Stimulated activated CD8-positive, alpha-beta memory T cell treated with anti-CD3 and anti-CD28 coated beads, Interleukin-7, amount 100 ng/mL, for 1 hour (primary cell): ENCODE measurements around the gene ZSWIM8.
"Not testable (repeated sequence)": the region's sequence is repeated elsewhere in the genome, so short reads cannot be mapped to it uniquely, and the experiment has no call there.

Source experiments
- DNase-seq, 2 donors: peaks; one replicate each; pipeline ENCODE4 v3.0.0-alpha.2; 2020; ENCODE audit warnings: low read depth in 2 of 2

Gene ZSWIM8

DNA sequence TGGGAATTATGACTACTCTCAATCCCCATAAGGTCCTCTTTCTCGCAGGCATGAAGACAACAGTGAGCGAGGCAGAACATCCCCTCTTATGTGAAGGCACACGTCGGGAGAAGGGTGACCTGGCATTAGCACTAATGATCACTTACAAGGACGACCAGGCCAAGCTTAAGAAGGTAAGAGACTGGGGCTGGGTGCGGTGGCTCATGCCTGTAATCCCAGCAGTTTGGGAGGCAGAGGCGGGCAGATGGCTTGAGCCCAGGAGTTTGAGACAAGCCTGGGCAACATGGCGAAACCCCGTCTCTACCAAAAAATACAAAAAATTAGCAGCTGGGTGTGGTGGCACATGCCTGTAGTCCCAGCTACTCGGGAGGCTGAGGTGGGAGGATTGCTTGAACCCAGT is 10.1 kb downstream of the ZSWIM8 start:
- DNase-seq, result not testable (repeated sequence)

DNA sequence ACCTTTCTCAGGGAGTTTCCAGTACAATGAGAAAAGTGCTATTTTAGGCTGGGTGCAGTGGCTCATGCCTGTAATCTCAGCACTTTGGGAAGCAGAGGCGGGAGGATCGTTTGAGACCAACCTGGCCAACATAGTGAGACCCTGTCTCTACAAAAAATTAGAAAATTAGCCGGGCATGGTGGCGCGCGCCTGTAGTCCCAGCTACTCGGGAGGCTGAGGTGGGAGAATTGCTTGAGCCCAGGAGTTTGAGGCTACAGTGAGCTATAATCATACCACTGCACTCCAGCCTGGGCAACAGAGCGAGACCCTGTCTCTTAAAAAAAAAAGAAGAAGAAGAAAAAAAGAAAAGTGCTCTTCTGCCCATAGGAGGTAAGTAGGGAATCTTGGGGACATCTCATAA is 10.6 kb downstream of the ZSWIM8 start:
- DNase-seq, result not testable (repeated sequence)

DNA sequence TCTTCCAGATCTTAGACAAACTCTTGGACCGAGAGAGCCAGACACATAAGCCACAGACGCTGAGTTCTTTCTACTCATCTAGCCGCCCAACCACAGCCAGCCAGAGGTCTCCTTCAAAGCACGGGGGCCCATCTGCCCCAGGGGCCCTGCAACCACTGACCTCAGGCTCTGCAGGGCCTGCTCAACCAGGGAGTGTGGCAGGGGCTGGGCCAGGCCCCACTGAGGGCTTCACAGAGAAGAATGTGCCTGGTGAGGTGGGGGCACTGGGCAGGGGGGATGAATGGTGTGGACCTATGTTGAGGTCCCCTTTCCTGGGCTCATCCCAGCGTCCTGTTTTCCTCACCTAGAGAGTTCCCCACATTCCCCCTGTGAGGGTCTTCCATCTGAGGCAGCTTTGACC is 11.4 kb downstream of the ZSWIM8 start:
- DNase-seq, result no peak

DNA sequence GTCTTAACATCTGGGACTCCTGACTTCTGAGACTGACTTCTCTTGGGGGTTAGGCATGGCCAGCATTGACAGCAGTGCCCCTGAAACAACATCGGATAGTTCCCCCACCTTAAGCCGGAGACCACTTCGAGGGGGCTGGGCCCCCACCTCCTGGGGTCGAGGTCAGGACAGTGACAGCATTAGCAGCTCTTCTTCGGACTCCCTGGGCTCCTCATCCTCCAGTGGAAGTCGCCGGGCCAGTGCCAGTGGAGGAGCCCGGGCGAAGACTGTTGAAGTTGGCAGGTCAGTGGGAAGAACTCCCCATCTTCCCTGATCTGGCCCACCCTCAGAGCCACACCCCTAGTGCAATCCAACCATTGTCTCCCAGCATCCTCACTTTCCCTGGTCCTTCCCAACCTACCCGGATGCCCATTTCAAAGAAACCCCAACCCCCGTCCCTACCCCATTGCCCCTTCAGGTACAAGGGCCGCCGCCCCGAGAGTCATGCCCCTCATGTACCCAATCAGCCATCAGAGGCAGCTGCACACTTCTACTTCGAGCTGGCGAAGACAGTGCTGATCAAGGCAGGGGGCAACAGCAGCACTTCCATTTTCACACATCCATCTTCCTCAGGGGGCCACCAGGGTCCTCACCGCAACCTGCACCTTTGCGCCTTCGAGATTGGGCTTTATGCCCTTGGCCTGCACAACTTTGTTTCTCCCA is 12.1 kb downstream of the ZSWIM8 start:
- no peak for DNase-seq

DNA sequence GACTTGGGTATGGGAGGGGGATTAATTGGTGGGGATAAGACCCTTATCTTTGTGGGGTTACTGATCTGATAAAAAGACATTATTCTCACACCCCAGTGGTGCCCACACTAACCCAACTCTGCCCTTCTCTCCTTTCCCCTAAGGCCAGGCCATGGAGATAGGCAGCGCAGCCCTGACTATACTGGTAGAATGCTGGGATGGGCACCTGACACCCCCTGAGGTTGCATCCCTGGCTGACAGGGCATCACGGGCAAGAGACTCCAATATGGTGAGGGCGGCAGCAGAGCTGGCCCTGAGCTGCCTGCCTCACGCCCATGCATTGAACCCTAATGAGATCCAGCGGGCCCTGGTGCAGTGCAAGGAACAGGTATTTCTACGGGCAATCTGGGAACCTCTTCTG is 12.7 kb downstream of the ZSWIM8 start:
- DNase-seq, result no peak

DNA sequence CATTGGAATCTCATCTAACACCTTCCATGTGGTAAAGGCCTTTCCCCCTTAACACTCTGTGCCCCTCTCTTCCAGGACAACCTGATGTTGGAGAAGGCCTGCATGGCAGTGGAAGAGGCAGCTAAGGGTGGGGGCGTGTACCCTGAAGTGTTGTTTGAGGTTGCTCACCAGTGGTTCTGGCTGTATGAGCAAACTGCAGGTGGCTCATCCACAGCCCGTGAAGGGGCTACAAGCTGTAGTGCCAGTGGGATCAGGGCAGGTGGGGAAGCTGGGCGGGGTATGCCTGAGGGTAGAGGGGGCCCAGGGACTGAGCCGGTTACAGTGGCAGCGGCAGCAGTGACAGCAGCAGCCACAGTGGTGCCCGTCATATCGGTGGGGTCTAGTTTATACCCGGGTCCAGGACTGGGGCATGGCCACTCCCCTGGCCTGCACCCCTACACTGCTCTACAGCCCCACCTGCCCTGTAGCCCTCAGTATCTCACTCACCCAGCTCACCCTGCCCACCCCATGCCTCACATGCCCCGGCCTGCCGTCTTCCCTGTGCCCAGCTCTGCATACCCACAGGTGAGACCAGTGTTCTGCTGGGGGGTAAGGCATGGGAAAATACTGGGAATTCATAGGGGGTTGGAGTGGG is 13.6 kb downstream of the ZSWIM8 start:
- DNase-seq, result no peak

DNA sequence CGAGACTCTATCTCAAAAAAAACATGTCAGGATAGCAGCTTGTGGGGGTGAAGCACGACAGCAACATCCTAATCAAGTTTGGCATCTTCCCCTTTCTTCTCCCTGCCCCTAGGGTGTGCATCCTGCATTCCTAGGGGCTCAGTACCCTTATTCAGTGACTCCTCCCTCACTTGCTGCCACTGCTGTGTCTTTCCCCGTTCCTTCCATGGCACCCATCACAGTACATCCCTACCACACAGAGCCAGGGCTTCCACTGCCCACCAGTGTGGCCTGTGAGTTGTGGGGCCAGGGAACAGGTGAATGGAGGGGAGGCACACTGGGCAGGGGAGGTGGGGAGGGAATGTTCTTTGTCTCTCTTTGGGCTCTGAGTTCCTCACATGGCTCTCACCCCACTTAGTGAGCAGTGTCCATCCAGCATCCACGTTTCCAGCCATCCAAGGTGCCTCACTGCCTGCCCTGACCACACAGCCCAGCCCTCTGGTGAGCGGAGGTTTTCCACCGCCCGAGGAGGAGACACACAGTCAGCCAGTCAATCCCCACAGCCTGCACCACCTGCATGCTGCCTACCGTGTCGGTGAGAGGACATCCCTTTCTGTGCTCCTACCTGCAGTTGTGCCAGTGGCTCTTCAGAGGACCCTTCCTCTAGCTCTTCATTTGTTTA is 14.6 kb downstream of the ZSWIM8 start:
- DNase-seq, result no peak

DNA sequence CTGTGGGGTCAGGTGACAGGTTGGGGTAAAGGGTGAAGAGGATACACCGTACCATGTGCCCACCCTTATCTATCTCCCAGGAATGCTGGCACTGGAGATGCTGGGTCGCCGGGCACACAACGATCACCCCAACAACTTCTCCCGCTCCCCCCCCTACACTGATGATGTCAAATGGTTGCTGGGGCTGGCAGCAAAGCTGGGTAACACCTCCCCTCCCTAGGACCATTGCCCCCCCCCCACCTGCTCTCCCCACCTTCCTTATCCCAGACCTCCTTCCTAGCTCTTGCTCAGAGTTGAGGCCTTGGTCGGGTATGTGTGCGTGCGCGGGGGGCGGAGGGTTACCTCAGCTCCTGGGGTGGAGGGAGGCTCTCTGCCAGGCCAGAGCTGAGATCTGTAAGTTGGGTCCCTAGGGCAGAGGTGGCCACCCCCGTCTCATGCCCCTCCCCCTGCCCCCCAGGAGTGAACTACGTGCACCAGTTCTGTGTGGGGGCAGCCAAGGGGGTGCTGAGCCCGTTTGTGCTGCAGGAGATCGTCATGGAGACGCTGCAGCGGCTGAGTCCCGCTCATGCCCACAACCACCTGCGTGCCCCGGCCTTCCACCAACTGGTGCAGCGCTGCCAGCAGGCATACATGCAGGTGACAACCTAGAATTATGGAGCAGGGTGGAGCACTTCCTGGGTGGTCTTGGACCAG is 15.3 kb downstream of the ZSWIM8 start:
- DNase-seq, result no peak

DNA sequence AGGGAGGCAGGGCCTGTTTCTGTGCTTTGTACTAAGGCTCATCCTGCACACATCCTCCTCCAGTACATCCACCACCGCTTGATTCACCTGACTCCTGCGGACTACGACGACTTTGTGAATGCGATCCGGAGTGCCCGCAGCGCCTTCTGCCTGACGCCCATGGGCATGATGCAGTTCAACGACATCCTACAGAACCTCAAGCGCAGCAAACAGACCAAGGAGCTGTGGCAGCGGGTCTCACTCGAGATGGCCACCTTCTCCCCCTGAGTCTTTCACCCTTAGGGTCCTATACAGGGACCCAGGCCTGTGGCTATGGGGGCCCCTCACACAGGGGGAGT is 15.8 kb downstream of the ZSWIM8 start:
- no peak for DNase-seq

DNA sequence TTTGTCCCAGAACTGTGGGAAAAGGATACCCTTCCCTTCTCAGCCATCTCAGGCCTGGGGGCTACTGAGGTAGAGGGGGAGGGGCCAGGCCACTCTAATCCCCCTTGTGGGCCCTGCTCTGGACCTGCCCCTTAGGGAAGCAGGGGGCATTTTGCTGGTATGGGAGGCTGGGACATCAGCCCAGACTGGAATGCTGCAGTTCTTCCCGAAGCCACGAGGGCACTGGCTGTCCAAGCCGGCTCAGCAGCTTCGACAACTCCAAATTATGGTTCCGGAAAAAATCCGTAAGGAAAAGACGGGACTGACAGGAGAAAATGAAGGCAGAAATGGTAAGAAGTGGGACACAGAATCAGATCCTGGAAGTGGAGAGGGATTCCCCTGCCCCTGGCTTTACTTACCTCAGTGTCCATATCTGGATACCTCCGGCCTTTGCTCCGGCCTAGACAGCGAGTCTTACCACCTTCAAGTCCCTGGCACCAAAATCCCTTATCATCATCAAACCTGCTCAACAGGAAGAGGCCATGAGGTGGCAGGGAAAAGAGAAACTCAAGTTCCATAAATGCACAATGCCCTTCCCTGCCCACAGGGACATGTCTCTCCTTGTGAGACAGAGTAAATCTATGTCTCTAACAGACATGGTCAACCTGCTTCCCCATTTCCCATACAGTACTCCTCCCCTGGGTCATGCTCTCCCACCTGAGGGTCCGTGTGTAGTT is 17.0 kb downstream of the ZSWIM8 start:
- no peak for DNase-seq

DNA sequence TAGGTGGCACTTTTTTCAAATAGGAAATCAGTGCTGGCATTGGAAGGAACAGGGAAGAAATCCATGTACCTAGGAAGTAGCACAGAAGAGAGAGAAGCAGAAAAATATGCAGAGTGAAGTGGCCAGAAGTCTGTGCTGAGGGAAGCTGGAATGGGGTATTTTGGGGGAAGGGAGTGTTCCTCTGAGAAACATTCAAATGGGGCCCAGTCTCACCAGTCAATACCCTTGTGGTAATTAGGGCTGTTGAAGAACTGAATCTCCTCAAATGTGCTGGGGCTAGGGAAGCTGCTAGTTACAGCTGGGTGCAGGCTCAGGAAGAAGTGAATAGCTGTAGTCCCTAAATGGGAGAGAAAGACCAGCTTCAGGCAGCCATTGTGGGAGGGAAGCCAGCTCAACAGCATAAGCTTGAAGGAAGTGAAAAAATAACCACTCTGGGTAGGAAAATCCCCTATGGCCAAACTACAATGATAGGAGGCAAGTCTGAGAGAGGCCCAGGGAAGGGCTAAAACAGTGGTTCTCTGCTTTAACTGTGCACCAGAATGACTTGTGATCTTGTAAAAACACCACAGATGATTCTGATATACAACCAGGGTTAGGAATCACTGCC is 18.4 kb downstream of the ZSWIM8 start:
- DNase-seq, result no peak

DNA sequence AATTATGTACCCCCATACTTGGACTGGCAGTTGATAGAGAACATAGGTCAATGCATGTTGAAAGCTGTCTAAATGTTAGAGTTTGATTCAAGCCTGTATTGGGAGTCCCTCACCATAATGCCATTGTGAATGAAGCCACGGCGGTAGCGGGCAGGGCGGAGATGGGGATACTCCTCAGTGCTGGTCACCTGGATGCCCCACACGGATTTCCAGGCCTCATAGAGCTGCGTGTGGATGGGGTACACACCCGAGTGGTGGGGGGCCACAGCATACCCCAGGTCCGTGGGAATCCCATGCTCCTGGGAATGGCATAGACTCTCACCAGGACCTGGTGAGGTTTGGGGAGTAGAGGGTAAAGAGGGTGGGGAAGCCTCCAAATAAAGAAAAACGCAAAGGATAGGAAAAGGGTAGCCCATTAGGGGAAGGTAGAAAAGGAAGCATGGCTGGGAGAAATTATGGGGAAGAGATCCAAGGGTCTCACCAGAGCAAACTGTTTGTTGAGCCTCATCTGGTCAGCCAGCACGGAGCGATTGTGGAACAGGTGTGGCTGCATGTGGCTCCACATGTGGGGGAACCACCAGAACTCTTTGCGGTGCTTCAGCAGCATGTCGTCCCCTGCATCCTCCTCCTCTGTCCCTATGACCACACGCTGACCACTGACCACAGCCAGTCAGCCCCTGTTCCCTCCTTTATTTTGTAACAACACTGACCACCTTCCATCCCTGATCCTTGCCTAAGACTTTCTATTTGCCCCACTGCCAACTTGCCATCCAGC is 21.0 kb downstream of the ZSWIM8 start:
- DNase-seq, result no peak

DNA sequence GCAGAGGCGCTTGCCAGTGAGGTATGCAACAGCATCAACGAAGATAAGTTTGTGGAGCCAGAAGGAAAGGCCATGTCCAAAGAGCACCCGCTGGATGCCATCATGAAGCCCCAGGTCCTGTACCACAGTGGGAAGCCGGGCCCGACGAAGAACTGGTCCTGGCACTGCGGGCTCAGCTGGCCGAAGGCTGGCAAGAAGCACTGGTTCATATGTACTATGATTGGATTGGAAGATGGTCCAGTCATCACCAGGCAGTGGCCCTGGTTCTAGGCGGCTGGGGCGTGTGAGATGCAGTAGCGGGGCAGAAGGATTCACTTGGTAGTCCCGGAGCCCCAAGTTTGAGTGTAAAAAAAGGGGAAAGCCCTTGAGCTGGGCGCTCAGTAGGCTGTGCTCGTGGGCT is 22.1 kb downstream of the ZSWIM8 start:
- no peak for DNase-seq

DNA sequence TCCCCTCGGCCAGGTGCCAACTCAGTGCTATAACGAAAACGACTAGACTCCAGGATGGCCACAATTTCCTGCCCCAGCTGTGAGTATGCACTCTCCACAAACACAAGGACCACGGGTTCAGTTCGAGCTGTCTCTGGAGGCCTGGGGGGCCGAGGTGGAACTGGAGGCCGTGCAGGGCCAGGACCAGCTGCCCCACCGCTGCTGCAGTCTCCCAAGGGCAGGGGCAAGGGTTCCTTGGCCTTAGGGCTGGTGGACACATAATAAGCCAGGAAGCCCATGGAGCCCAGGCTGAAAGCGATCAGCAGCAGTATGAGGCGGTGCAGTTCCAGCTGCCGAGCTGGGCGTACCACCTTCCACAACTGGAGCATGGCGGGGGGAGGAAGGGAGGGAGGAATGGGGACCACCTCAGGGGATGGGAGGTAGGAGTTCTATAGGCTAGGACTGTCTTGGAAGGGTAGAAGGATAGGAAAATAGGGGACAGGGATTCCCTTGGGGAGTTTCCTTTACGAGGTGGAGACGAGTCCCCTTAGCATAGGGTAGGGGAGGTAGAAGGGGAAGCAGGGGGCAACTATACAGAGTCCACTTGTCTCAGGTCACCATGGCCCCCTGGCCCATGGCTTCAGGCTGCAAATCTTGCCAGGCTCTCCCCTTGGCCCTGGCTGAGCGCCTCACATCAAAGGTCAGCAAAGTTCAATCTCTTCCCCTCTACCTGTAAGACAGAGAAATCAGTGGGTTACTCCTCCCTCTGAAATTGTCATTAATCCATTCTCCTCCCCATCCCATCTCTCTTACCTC is 22.8 kb downstream of the ZSWIM8 start:
- DNase-seq, result no peak

DNA sequence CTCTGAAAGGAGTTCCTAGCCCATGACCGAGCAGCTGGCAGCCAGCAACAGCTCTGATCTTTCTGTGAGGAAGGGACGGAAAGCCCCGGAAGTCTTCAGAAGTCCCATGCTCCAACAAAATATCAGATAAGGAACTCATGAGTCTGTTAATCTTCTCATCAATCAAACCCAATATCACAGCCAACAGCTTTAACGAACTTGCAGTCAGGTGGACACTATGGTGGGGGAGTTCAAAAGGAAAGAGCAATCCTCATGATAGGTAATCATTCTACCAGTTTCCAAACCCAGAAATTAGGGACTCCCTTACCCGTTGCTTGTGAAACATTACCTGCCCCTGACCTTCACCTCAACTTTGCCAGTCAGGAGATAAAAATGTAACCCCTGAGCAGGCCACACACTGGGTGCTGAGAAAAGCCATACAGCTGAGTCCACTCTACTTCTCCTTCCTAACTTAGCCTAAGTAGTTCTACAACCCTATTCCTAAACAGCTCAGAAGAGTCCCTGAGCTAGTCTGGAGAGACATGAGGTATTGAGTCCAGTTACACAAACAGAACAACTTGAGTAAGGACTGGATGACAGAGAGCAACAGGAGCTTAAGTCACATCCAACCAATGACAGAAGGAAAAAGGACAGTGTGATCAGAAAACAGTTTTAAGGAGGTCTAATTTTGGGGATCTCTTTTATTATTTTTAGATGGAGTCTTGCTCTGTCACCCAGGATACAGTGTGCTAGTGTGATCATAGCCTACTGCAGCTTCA is 23.8 kb downstream of the ZSWIM8 start:
- DNase-seq, result no peak

DNA sequence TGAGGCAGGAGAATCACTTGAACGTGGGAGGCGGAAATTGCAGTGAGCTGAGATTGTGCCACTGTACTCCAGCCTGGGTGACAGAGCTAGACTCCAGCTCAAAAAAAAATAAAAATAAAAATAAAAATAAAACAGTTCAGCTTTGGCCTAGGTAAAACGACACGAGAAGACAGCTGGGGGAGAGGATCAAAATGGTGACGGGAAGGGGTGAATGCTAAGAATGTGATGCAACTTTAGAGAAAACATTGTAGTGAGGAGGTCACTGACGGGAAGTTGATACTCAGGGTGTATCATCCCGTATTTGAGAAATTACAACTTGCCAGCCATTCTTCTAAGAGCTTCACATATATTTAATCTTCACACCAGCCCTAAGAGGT is 24.9 kb downstream of the ZSWIM8 start:
- no peak for DNase-seq

DNA sequence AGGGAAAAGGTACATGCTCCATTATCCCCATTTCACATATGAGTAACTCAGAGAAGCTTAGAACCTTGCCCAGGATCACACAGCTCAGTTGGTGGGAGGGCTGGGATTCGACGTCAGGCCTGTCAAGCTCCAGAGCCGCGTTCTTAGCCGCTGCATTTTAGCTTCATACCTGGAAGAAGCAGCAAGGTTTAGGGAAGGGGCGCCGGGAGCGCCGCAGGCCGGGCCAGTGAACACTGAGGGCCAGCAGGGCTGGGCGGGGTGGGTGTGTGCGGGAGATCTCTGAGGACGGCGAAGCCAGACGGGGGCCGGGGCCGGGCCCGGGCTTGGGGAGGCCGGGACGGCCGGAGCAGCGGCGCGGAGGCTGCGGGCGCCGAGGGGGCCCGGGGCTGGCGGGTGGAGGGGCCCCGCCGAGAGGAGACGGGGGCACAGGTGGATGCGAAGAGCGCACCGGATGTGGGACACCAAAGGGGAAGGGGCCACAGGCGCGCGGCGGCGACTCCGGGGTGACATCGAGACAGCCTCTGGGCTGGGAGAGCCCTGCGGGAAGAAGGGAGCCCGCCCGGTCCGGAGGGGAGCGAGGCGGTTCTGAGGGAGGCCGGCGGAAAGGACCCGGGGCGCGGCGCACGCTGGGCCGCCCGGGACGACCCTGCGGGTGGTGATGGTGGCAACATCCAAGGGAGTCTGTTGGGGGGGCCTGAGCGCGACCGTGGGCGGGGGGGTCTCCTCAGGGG is 25.5 kb downstream of the ZSWIM8 start:
- DNase-seq, result peak; percentile 18 to 22

DNA sequence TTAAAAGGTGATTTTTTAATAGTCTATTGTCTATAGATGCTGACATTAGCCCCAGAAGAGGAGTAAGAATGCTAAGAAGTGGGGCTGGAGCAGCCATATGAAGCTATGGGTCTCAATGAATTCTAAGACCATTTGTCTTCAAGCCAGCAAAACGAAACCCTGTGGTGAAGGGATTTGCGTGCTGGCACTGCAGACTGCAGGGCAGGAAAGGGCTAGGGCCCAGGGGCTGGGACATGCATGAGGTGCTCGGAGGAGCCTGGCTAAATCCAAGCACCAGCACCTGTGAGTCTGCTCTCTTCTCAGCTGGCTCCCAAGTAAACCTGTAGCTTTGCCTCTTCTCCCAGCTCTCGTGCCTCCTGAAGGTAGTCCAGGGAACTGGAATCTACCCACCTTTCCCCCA is 27.3 kb downstream of the ZSWIM8 start:
- DNase-seq, result no peak

DNA sequence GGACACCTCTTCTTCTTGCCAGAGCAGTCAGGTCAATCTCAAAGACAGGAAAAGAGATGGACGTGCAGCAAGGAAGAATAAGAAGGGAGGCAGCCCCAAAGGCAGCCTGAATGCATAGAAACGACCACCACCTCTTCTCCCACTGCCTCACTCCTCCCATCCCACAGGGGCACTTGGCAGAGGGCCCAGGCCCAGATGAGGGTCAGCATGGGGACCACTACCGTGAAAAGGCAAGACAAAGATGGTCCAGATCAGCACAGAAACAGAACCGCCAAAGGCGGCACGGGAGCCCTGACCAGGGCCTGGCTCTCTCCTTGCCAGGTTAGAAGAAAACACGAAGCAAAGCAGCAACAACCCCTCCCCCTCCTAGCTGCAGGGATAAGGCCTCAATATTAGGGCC is 27.9 kb downstream of the ZSWIM8 start:
- DNase-seq, result no peak
